ENCODE measurements around the gene JPH3. TPM values are rescaled to one million over a fixed set of nuclear protein-coding genes. Genes with fewer than 3 reads are reported as not detected.

Gene JPH3
- total and polyA plus RNA-seq, 12 donors: 0.06 to 0.79 (median 0.10) TPM; not detected in 6

- no peaks in the 10 kb centered on the region for H3K9me3 ChIP-seq
- peaks cover 4 to 25% (median 18%) of the 10 kb centered on the region in 9 donors for H3K4me1 ChIP-seq
- no peak for TF ChIP-seq CTCF (IDR thresholded peaks at IDR 0.05)
- peaks cover 0 to 52% (median 31%) of the 10 kb centered on the region in 7 donors for H3K27me3 ChIP-seq
- 44 to 55% methylated on average over 7 of the region's 7 CpGs for WGBS, 2 donors
- peak; percentile 64 to 78 for DNase-seq
- peak; percentile 85 to 93 (median 88) for ATAC-seq
- H3K4me3 ChIP-seq: peak overlapping the region in 4 of 10 donors; percentile 9 to 30 (median 24)
- H3K27ac ChIP-seq: peak overlapping the region; percentile 69 to 87 (median 80)
- H3K36me3 ChIP-seq: no peaks in the 10 kb centered on the region
- intact Hi-C loops (cut with DNase I): loop anchor here in 1 of 10 donors (5.0 kb wide), 1 partner anchor 185 kb away; the partner anchor contains the start of gene KLHDC4
These were observed 20.5 kb upstream of the JPH3 start for GRCh38 chr16:87581857-87582215.

GRCh38 chr16:87582216-87582965 is 19.9 kb upstream of the JPH3 start:
- Histone ChIP-seq H3K4me1 (peaks cover 4 to 25% (median 18%) of the 10 kb centered on the region in 9 donors), H3K36me3 (no peaks in the 10 kb centered on the region), H3K4me3 (peak overlapping the region in 5 of 10 donors; percentile 3 to 30 (median 21)), H3K27ac (peak overlapping the region; percentile 69 to 87 (median 80)), H3K27me3 (peaks cover 0 to 54% (median 33%) of the 10 kb centered on the region in 7 donors), H3K9me3 (no peaks in the 10 kb centered on the region)
- 36 to 45% methylated on average over 33 of the region's 33 CpGs for WGBS, 2 donors
- intact Hi-C loops (cut with DNase I): loop anchor here in 1 of 10 donors (5.0 kb wide), 1 partner anchor 185 kb away; the partner anchor contains the start of gene KLHDC4
- TF ChIP-seq CTCF (IDR thresholded peaks at IDR 0.05): no peak
- DNase-seq (peak; percentile 66 to 73), ATAC-seq (peak; percentile 78 to 94 (median 86))

- ATAC-seq (no peak), DNase-seq (no peak)
- H3K27ac ChIP-seq: peak overlapping the region; percentile 69 to 87 (median 80)
- H3K9me3 ChIP-seq: no peaks in the 10 kb centered on the region
- peak overlapping the region in 4 of 10 donors; percentile 3 to 30 (median 24) for H3K4me3 ChIP-seq
- H3K27me3 ChIP-seq: peaks cover 0 to 57% (median 36%) of the 10 kb centered on the region in 7 donors
- intact Hi-C loops (cut with DNase I): loop anchor here in 1 of 10 donors (5.0 kb wide), 1 partner anchor 184 kb away; the partner anchor contains the start of gene KLHDC4
- peaks cover 4 to 25% (median 18%) of the 10 kb centered on the region in 9 donors for H3K4me1 ChIP-seq
- no peak for TF ChIP-seq CTCF (IDR thresholded peaks at IDR 0.05)
- 58 to 78% methylated on average over 2 of the region's 2 CpGs for WGBS, 2 donors
- no peaks in the 10 kb centered on the region for H3K36me3 ChIP-seq
These were observed 19.4 kb upstream of the JPH3 start for GRCh38 chr16:87582966-87583325.

- H3K9me3 ChIP-seq: no peaks in the 10 kb centered on the region
- WGBS, 2 donors: 65 to 67% methylated on average over 22 to 23 of the region's 23 CpGs
These were observed 18.7 kb upstream of the JPH3 start for GRCh38 chr16:87583453-87584131.

More at GRCh38 chr16:87583453-87584131, 18.7 kb upstream of the JPH3 start:
- peak in 1 of 2 donors; percentile 35 for DNase-seq
- H3K4me3 ChIP-seq: no peak overlapping the region
- TF ChIP-seq CTCF (IDR thresholded peaks at IDR 0.05): no peak
- ATAC-seq: peak in 1 of 8 donors; percentile 6
- H3K27me3 ChIP-seq: peaks cover 0 to 55% (median 36%) of the 10 kb centered on the region in 7 donors
- intact Hi-C loops (cut with DNase I): loop anchor here in 1 of 10 donors (5.0 kb wide), 1 partner anchor 184 kb away; the partner anchor contains the start of gene KLHDC4
- no peaks in the 10 kb centered on the region for H3K36me3 ChIP-seq
- H3K27ac ChIP-seq: no peak overlapping the region
- peaks cover 4 to 26% (median 18%) of the 10 kb centered on the region in 9 donors for H3K4me1 ChIP-seq

Data from heart right ventricle (tissue), 16 donors.